Measurements from ENCODE around the gene PRKAR1B.

GRCh38 chr7:598899-599298, 128.2 kb downstream of the PRKAR1B start:
- TF ChIP-seq GATA2 (IDR thresholded peaks at IDR 0.05; ENCODE audit: low read depth, low read length) = no peak
- TF ChIP-seq GATA3 (IDR thresholded peaks at IDR 0.05; ENCODE audit: low read depth, low read length) = no peak

Measured in SH-SY5Y (cell line).